ENCODE data around the gene HOXB8. TPM values are rescaled to one million over a fixed set of nuclear protein-coding genes. Genes with fewer than 3 reads are reported as not detected.

The HOXB8 gene
- total RNA-seq, 3 donors from 2014 or later (not counting 1 experiment from before 2014, with no cell fraction given) = not detected

DNA sequence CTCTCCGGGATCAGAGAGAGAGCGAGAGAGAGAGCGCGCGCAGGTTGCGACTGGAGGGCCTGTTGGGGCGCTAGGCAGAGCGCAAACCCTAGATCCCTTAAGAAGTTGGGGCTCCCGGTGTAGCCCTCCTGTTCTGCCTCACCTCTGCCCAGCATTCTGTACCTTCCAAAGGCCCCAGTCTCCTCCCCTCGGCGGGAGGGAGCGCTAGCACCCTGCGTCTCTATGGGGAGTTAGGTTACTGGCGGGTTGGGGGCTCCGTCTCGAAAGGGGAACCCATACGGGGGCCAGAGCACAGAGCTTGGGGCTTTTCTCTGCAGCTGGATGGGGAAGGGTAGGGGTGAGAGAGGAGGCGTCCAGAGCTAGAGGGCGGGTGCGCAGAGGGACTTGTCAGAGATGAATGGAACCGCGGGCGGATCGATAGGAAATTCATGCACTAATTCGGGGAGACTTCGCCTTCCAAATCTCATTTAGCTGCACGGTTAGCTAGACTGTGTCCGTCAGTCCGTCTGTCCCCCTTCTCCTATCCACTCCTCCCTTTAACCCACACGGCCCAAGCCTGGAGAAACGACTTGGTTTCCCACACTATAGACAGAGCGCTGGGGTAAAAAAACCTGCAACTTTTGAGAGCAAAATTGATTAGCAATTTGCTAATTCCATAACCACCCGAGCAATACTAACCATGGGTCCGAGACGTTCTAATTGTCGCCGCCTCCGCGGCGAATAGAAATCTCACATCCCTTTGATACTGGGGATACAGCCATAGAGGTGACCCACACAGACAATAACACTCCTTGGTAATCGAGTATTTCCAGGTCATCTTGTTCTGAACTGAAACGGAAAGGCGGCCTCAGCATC lies 36.2 kb downstream of the HOXB8 start:
- peak overlapping the region; percentile 97 for H3K4me3 Mint-ChIP-seq
- H3K27ac Mint-ChIP-seq = peak overlapping the region; percentile 86 to 89
- H3K27ac ChIP-seq (ENCODE audit: low read length) = peak overlapping the region; percentile 51
- TF ChIP-seq, protein P1, sequence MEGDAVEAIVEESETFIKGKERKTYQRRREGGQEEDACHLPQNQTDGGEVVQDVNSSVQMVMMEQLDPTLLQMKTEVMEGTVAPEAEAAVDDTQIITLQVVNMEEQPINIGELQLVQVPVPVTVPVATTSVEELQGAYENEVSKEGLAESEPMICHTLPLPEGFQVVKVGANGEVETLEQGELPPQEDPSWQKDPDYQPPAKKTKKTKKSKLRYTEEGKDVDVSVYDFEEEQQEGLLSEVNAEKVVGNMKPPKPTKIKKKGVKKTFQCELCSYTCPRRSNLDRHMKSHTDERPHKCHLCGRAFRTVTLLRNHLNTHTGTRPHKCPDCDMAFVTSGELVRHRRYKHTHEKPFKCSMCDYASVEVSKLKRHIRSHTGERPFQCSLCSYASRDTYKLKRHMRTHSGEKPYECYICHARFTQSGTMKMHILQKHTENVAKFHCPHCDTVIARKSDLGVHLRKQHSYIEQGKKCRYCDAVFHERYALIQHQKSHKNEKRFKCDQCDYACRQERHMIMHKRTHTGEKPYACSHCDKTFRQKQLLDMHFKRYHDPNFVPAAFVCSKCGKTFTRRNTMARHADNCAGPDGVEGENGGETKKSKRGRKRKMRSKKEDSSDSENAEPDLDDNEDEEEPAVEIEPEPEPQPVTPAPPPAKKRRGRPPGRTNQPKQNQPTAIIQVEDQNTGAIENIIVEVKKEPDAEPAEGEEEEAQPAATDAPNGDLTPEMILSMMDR (IDR thresholded peaks at IDR 0.05) = no peak
- ATAC-seq = peak; percentile 39 to 48 (median 44)
- H3K36me3 Mint-ChIP-seq = no peaks in the 10 kb centered on the region
- no peak for DNase-seq
- H3K4me1 Mint-ChIP-seq = peaks cover 37 to 64% of the 10 kb centered on the region in 2 donors
- H3K9me3 ChIP-seq (ENCODE audit: control insufficient read depth, insufficient read depth, low read length) = no peaks in the 10 kb centered on the region
- H3K9me3 Mint-ChIP-seq = no peaks in the 10 kb centered on the region
- H3K36me3 ChIP-seq (ENCODE audit: control insufficient read depth, insufficient read depth, low read length) = no peaks in the 10 kb centered on the region
- peaks cover 35% of the 10 kb centered on the region for H3K27me3 ChIP-seq (ENCODE audit: control insufficient read depth, insufficient read depth, low read length)
- H3K4me1 ChIP-seq (ENCODE audit: control insufficient read depth, insufficient read depth, low read length) = peaks cover 51% of the 10 kb centered on the region
- H3K27me3 Mint-ChIP-seq (ENCODE audit: low read depth in 2 of 2) = peaks cover 37 to 48% of the 10 kb centered on the region in 2 donors
- intact Hi-C loops (cut with micrococcal nuclease) = no loop called here
- peak overlapping the region; percentile 81 for H3K4me3 ChIP-seq (ENCODE audit: low read length)
- WGBS (ENCODE audit: insufficient coverage) = 12% methylated on average over 43 of the region's 43 CpGs

DNA sequence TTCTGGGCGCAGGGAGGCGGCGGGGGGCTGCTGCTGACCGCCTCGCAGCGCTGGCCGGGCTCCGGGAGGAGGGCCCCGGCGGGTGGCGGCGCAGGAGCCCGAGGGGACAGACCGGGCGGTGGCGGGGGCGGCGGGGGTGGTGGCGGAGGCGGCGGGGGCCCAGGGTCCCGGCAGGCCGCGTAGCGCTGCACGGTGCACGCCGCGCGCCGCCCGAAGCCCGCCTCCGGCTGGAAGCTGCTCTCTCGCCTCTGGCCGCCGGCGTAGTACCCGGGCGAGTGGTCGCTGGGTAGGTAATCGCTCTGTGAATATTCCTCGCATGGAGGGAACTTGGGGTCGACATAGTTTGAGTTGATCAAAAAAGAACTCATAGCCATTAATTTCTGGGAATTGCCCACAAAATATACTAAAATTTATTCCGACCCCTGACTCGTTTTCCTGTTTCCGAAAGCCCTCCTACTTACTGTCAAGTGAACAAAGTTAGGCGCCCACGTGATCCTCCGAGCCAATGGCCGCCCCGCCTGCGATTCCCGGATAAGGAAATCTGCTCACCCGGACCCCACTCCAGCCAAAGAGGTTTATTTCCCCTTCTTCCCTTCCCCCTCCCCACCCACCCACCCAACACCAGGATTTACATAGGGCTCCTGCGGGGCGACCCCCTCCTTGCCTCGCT lies 37.0 kb downstream of the HOXB8 start, which contains the start of gene HOXB4:
HOXB4 (minus strand) TSS at position 405 of the 670 bp plus-strand sequence; CDS start at position 374, 31 bp downstream.
- Mint-ChIP-seq H3K4me1 (peaks cover 44 to 71% of the 10 kb centered on the region in 2 donors), H3K27me3 (ENCODE audit: low read depth in 2 of 2) (peaks cover 30 to 42% of the 10 kb centered on the region in 2 donors), H3K9me3 (no peaks in the 10 kb centered on the region), H3K4me3 (peak within 1 kb of the TSS; percentile 97), H3K36me3 (no peaks in the 10 kb centered on the region), H3K27ac (peak within 1 kb of the TSS; percentile 86 to 89)
- no peaks in the 10 kb centered on the region for H3K36me3 ChIP-seq (ENCODE audit: control insufficient read depth, insufficient read depth, low read length)
- peak within 1 kb of the TSS; percentile 55 for H3K27ac ChIP-seq (ENCODE audit: low read length)
- ATAC-seq (peak; percentile 77 to 85 (median 84)), DNase-seq (peak; percentile 67 to 85)
- intact Hi-C loops (cut with micrococcal nuclease) = no loop called here
- H3K27me3 ChIP-seq (ENCODE audit: control insufficient read depth, insufficient read depth, low read length) = peaks cover 29% of the 10 kb centered on the region
- TF ChIP-seq, protein P1 (IDR thresholded peaks at IDR 0.05) = no peak
- H3K4me1 ChIP-seq (ENCODE audit: control insufficient read depth, insufficient read depth, low read length) = peaks cover 59% of the 10 kb centered on the region
- H3K9me3 ChIP-seq (ENCODE audit: control insufficient read depth, insufficient read depth, low read length) = no peaks in the 10 kb centered on the region
- H3K4me3 ChIP-seq (ENCODE audit: low read length) = peak within 1 kb of the TSS; percentile 81
- under 1% methylated on average over 58 of the region's 58 CpGs for WGBS (ENCODE audit: insufficient coverage)

DNA sequence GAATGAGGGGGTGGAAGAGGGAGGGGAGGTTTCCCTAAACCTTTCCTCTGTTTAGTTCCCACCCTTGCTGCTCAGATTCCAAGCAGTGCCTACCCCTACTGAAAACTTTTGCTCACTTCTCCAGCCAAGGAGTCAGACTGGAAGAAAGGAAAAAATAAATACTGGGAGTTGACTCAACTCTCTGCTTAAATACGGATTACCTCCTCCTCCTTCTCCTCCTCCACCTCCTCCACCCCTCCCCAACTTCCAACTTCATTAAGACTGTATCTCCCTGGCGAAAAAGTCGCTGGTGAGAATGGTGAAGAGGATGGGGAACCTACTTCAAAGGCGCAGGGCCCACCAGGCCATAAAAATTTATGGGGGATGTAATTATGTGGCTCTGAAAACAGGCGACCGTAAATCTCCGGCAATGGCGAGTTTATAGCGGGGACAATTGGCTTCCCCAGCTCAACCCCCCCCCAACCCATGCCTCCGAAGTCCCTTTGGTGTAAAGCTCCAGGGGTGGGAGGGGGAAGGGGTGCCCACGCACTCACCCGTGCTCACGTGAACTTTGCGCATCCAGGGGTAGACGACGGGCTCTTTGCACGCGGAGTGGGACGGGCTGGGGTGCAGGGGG lies 37.7 kb downstream of the HOXB8 start:
- Histone ChIP-seq H3K27ac (ENCODE audit: low read length) (no peak overlapping the region), H3K27me3 (ENCODE audit: control insufficient read depth, insufficient read depth, low read length) (peaks cover 26% of the 10 kb centered on the region), H3K9me3 (ENCODE audit: control insufficient read depth, insufficient read depth, low read length) (no peaks in the 10 kb centered on the region), H3K36me3 (ENCODE audit: control insufficient read depth, insufficient read depth, low read length) (no peaks in the 10 kb centered on the region), H3K4me1 (ENCODE audit: control insufficient read depth, insufficient read depth, low read length) (peaks cover 60% of the 10 kb centered on the region), H3K4me3 (ENCODE audit: low read length) (peak overlapping the region; percentile 44)
- Mint-ChIP-seq H3K4me1 (peaks cover 44 to 70% of the 10 kb centered on the region in 2 donors), H3K27me3 (ENCODE audit: low read depth in 2 of 2) (peaks cover 23 to 35% of the 10 kb centered on the region in 2 donors), H3K36me3 (no peaks in the 10 kb centered on the region), H3K4me3 (peak overlapping the region; percentile 83), H3K27ac (peak overlapping the region in 1 of 2 donors; percentile 89), H3K9me3 (no peaks in the 10 kb centered on the region)
- TF ChIP-seq, protein P1 (IDR thresholded peaks at IDR 0.05) = no peak
- ATAC-seq (peak in 2 of 3 donors; percentile 10 to 13), DNase-seq (peak in 1 of 2 donors; percentile 50)
- intact Hi-C loops (cut with micrococcal nuclease) = no loop called here
- 2% methylated on average over 10 of the region's 19 CpGs for WGBS (ENCODE audit: insufficient coverage)
